H1 (cell line): ENCODE data around the gene NF1.

Experiments
- CEBPB ChIP-seq: IDR thresholded peaks from 2 replicates; pipeline ENCODE4 v1.6.1; 2012; ENCODE audit warnings: low read depth, low read length
- CTBP2 ChIP-seq: IDR thresholded peaks from 2 replicates; pipeline ENCODE4 v1.7.0; 2011; ENCODE audit warnings: borderline replicate concordance, mild to moderate bottlenecking, moderate library complexity, mixed read lengths, low read length; ENCODE audit not compliant: insufficient read depth, insufficient read length
- CTCF ChIP-seq, 3 experiments: IDR thresholded peaks; 1 replicate in 2 of 3; 2 replicates in 1 of 3; pipeline versions ENCODE4 v1.5.1 to v1.6.1; 2011; ENCODE audit warnings: low read length in 3 of 3, mild to moderate bottlenecking in 3 of 3, inconsistent platforms in 2 of 3, low read depth in 1 of 3, moderate library complexity in 1 of 3; ENCODE audit not compliant: insufficient read depth in 1 of 3; ENCODE audit errors: control extremely low read depth in 1 of 3
- EP300 ChIP-seq, 2 experiments: IDR thresholded peaks; 1 replicate in 1 of 2; 2 replicates in 1 of 2; pipeline ENCODE4 v1.6.1; 2011 to 2012; ENCODE audit warnings: low read depth in 2 of 2, low read length in 2 of 2, mild to moderate bottlenecking in 2 of 2, borderline replicate concordance in 1 of 2, inconsistent platforms in 1 of 2, moderate library complexity in 1 of 2
- EZH2 ChIP-seq: fragments of 200-600 bp; sonication (generic); IDR thresholded peaks from 2 replicates; pipeline ENCODE4 v1.7.1; 2012; ENCODE audit warnings: low read depth, mild to moderate bottlenecking, moderate library complexity, low read length, inconsistent platforms; ENCODE audit not compliant: severe bottlenecking
- POLR2A ChIP-seq, 2 experiments: IDR thresholded peaks; 1 replicate in 1 of 2; 2 replicates in 1 of 2; pipeline ENCODE4 v1.6.1; 2011; ENCODE audit warnings: low read depth in 2 of 2, low read length in 2 of 2, mild to moderate bottlenecking in 2 of 2; ENCODE audit errors: control extremely low read depth in 1 of 2
- RAD21 ChIP-seq, 2 experiments: IDR thresholded peaks in 1 of 2; conservative IDR thresholded peaks in 1 of 2; 2 replicates each; pipeline ENCODE4 v1.6.1; 2011; ENCODE audit warnings: low read depth in 2 of 2, low read length in 2 of 2, improper control_type of control experiment in 1 of 2, inconsistent platforms in 1 of 2, mild to moderate bottlenecking in 1 of 2, moderate library complexity in 1 of 2
- YY1 ChIP-seq: IDR thresholded peaks from 2 replicates; pipeline ENCODE4 v1.6.1; 2011; ENCODE audit warnings: low read depth, mild to moderate bottlenecking, low read length

- TF ChIP-seq CTCF (IDR thresholded peaks at IDR 0.05; ENCODE audit: control extremely low read depth in 1 of 3, insufficient read depth in 1 of 3, low read depth in 1 of 3, low read length in 3 of 3) = no peak
- no peak for TF ChIP-seq CEBPB
- no peak for TF ChIP-seq CTBP2
- no peak for TF ChIP-seq YY1
- TF ChIP-seq EZH2 = no peak
- no peak for TF ChIP-seq POLR2A (IDR thresholded peaks at IDR 0.05; ENCODE audit: control extremely low read depth in 1 of 2, low read depth in 2 of 2, low read length in 2 of 2)
- no peak for TF ChIP-seq EP300 (IDR thresholded peaks at IDR 0.05; ENCODE audit: borderline replicate concordance in 1 of 2, low read depth in 2 of 2, low read length in 2 of 2)
- no peak for TF ChIP-seq RAD21 (IDR thresholded peaks at IDR 0.05 in 1 of 2, conservative IDR thresholded peaks at IDR 0.05 in 1 of 2; ENCODE audit: low read depth in 2 of 2, low read length in 2 of 2)
These were observed 303.9 kb downstream of the NF1 start for GRCh38 chr17:31398381-31399311.
